WI38 (cell line): ENCODE results near the gene FMO4.
"Not testable (repeated sequence)": the region's sequence is repeated elsewhere in the genome, so short reads cannot be mapped to it uniquely, and the experiment has no call there.

Experiments used
- H3K4me3 ChIP-seq: 2 replicates; pipeline ENCODE4 v1.5.1; 2011; ENCODE audit warnings: low read depth, mild to moderate bottlenecking, control low read depth, low read length
- TF ChIP-seq, protein P1 (sequence below): IDR thresholded peaks from 2 replicates; pipeline ENCODE4 v1.5.1; 2012; ENCODE audit warnings: low read depth, mild to moderate bottlenecking, control low read depth, low read length

FMO4 gene

DNA sequence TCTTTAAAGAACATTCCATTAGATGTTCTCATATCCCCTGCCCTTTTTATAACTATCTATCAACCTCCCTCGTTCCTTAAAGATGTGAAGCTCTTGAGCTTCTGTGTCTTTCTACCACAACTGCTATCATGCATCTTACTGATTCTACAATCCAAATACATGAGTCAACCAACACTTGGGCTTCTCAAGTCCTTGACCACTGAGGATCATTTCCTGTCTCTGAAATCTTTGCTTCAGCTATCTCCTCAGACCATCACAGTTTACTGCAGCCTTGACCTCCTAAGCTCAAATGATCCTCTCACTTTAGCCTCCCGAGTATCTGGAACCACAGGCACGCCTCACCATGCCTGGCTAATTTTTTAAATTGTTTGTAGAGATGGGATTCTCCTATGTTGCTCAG is 75.2 kb downstream of the FMO4 start:
- H3K4me3 ChIP-seq: no peak overlapping the region
- TF ChIP-seq, protein P1, sequence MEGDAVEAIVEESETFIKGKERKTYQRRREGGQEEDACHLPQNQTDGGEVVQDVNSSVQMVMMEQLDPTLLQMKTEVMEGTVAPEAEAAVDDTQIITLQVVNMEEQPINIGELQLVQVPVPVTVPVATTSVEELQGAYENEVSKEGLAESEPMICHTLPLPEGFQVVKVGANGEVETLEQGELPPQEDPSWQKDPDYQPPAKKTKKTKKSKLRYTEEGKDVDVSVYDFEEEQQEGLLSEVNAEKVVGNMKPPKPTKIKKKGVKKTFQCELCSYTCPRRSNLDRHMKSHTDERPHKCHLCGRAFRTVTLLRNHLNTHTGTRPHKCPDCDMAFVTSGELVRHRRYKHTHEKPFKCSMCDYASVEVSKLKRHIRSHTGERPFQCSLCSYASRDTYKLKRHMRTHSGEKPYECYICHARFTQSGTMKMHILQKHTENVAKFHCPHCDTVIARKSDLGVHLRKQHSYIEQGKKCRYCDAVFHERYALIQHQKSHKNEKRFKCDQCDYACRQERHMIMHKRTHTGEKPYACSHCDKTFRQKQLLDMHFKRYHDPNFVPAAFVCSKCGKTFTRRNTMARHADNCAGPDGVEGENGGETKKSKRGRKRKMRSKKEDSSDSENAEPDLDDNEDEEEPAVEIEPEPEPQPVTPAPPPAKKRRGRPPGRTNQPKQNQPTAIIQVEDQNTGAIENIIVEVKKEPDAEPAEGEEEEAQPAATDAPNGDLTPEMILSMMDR: no peak

DNA sequence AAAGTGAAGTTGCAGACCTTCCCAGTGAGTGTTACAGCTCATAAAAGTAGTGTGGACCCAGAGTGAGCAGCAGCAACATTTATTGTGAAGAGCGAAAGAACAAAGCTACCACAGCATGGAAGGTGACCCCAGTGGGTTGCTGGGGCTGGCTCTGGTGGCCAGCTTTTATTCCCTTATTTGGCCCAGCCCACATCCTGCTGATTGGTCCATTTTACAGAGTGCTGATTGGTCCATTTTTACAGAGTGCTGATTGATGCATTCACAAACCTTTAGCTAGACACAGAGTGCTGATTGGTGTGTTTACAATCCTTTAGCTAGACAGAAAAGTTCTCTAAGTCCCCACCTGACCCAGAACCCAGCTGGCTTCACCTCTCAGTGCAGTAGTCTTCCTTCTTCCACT is 76.8 kb downstream of the FMO4 start:
- not testable (repeated sequence) for H3K4me3 ChIP-seq
